Endothelial cell of umbilical vein (primary cell): Measurements from ENCODE around the gene SPTBN5. TPM values are rescaled to one million over a fixed set of nuclear protein-coding genes. Genes with fewer than 3 reads are reported as not detected.

Experiments
- BruUV-seq: library from RNA; stranded (reverse); fragments of 400-500 nt; replicated peaks from 2 replicates; lab custom pipeline; 2021; lab: Mats Ljungman, UMichigan
- CTCF ChIA-PET: fragments of 300-600, 350-600 bp; sonication (Branson Sonifier 250); formaldehyde crosslinking; loops from one replicate; lab custom pipeline; 2021; ENCODE audit warnings: antibody characterized with exemption, inconsistent platforms; lab: Charles Lee
- POLR2A ChIA-PET: fragments of 300-600, 350-600 bp; sonication (Branson Sonifier 250); formaldehyde crosslinking; loops from one replicate; lab custom pipeline; 2021; ENCODE audit warnings: antibody characterized with exemption, inconsistent platforms; lab: Charles Lee
- DNase-seq: peaks from one replicate; pipeline ENCODE4 v3.0.0-alpha.2; 2011; ENCODE audit warnings: low read depth, low spot score
- FAIRE-seq: peaks from 2 replicates; lab custom pipeline; 2011; peaks lifted over from hg19 to GRCh38; lab: Jason Lieb, UNC
- H2AFZ ChIP-seq: 2 replicates; pipeline ENCODE4 v1.6.0; 2012; ENCODE audit warnings: low read depth, low read length, control low read depth, inconsistent platforms
- H3K27ac ChIP-seq: 2 replicates; pipeline ENCODE4 v1.5.1; 2011; ENCODE audit warnings: low read depth, mild to moderate bottlenecking, control low read depth, low read length, moderate library complexity; ENCODE audit not compliant: insufficient read depth
- H3K27me3 ChIP-seq, 2 experiments: 2 replicates each; pipeline versions ENCODE4 v1.6.0 to v1.6.1; 2011; ENCODE audit warnings: low read length in 2 of 2, mixed read lengths in 1 of 2; ENCODE audit not compliant: control insufficient read depth in 2 of 2, insufficient read depth in 2 of 2
- H3K36me3 ChIP-seq, 2 experiments: 2 replicates in 1 of 2; 3 replicates in 1 of 2; pipeline ENCODE4 v1.5.1; 2011; ENCODE audit warnings: low read length in 2 of 2, mild to moderate bottlenecking in 1 of 2, moderate library complexity in 1 of 2; ENCODE audit not compliant: control insufficient read depth in 2 of 2, insufficient read depth in 2 of 2; ENCODE audit errors: extremely low read depth in 1 of 2
- H3K4me1 ChIP-seq: 3 replicates; pipeline ENCODE4 v1.5.1; 2011; ENCODE audit warnings: mild to moderate bottlenecking, low read length; ENCODE audit not compliant: control insufficient read depth, insufficient read depth; ENCODE audit errors: extremely low read depth
- H3K4me2 ChIP-seq: 2 replicates; pipeline ENCODE4 v1.6.1; 2011; ENCODE audit warnings: low read length, control low read depth, mixed read lengths; ENCODE audit not compliant: insufficient read depth
- H3K4me3 ChIP-seq, 3 experiments: fragments of 200-600 bp in 1 of 3; sonication (generic), shearing (Covaris generic) in 1 of 3; replicated peaks in 1 of 3; 2 replicates each; pipeline ENCODE4 v1.5.1; 2011 to 2016; ENCODE audit warnings: control low read depth in 3 of 3, low read length in 3 of 3, mild to moderate bottlenecking in 2 of 3, inconsistent platforms in 1 of 3, low read depth in 1 of 3, moderate library complexity in 1 of 3; ENCODE audit not compliant: insufficient read depth in 1 of 3
- H3K79me2 ChIP-seq: 2 replicates; pipeline ENCODE4 v1.6.0; 2012; ENCODE audit warnings: low read length, inconsistent platforms; ENCODE audit not compliant: control insufficient read depth, insufficient read depth
- H3K9ac ChIP-seq: replicated peaks from 2 replicates; pipeline ENCODE3; 2011; ENCODE audit warnings: low read length, control low read depth; ENCODE audit not compliant: insufficient read depth; ENCODE audit errors: extremely low read depth
- H3K9me1 ChIP-seq: replicated peaks from 3 replicates; pipeline ENCODE4 v1.6.0; 2011; ENCODE audit warnings: mild to moderate bottlenecking, low read length; ENCODE audit not compliant: control insufficient read depth, insufficient read depth; ENCODE audit errors: extremely low read depth
- H3K9me3 ChIP-seq: replicated peaks from 2 replicates; pipeline ENCODE4 v1.5.1; 2012; ENCODE audit warnings: low read length, inconsistent platforms; ENCODE audit not compliant: control insufficient read depth, insufficient read depth
- H4K20me1 ChIP-seq: replicated peaks from 2 replicates; pipeline ENCODE3; 2011; ENCODE audit warnings: mild to moderate bottlenecking, low read length; ENCODE audit not compliant: control insufficient read depth, insufficient read depth; ENCODE audit errors: extremely low read depth
- CTCF ChIP-seq, 2 donors: IDR thresholded peaks; 1 replicate in 1 of 2; 2 replicates in 1 of 2; pipeline ENCODE4 v1.5.1; 2011; ENCODE audit warnings: low read length in 2 of 2, mild to moderate bottlenecking in 2 of 2, moderate library complexity in 2 of 2, control low read depth in 1 of 2, inconsistent platforms in 1 of 2, low read depth in 1 of 2; ENCODE audit not compliant: insufficient read depth in 1 of 2; ENCODE audit errors: extremely low read depth in 1 of 2
- EZH2 ChIP-seq: IDR thresholded peaks from 2 replicates; pipeline ENCODE4 v1.6.1; 2012; ENCODE audit warnings: borderline replicate concordance, low read depth, mild to moderate bottlenecking, moderate library complexity, low read length, inconsistent platforms; ENCODE audit not compliant: severe bottlenecking
- FOS ChIP-seq: IDR thresholded peaks from 2 replicates; pipeline ENCODE4 v1.6.1; 2011; ENCODE audit warnings: mild to moderate bottlenecking, low read length, moderate library complexity, borderline replicate concordance; ENCODE audit not compliant: insufficient read depth
- GATA2 ChIP-seq: IDR thresholded peaks from 2 replicates; pipeline ENCODE4 v1.7.0; 2011; ENCODE audit warnings: low read depth, mild to moderate bottlenecking, moderate library complexity, mixed read lengths, low read length; ENCODE audit not compliant: insufficient read length, insufficient read depth
- JUN ChIP-seq: IDR thresholded peaks from 2 replicates; pipeline ENCODE4 v1.6.1; 2011; ENCODE audit warnings: borderline replicate concordance, low read depth; ENCODE audit not compliant: insufficient read length, insufficient read depth
- MAX ChIP-seq: IDR thresholded peaks from 2 replicates; pipeline ENCODE4 v1.6.1; 2011; ENCODE audit not compliant: insufficient read depth, insufficient read length
- MYC ChIP-seq: IDR thresholded peaks from one replicate; pipeline ENCODE4 v1.6.1; 2011; ENCODE audit warnings: mild to moderate bottlenecking, low read depth, low read length
- POLR2A ChIP-seq: IDR thresholded peaks from 2 replicates; pipeline ENCODE4 v1.6.1; 2012; ENCODE audit warnings: low read depth, mild to moderate bottlenecking, control low read depth, low read length
- POLR2AphosphoS5 ChIP-seq: IDR thresholded peaks from 2 replicates; pipeline ENCODE4 v1.6.1; 2012; ENCODE audit warnings: low read depth, mild to moderate bottlenecking, control low read depth, low read length, moderate library complexity; ENCODE audit not compliant: insufficient read depth
- dilution Hi-C: fragments of 300-500 bp; cut with MboI; formaldehyde crosslinking; loops from one replicate; pipeline ENCODE4 v1.15.0; 2019; ENCODE audit warnings: low sequenced_read_pairs; ENCODE audit not compliant: extremely low pct_ligation_motif_present
- intact Hi-C: fragments of 100-400 bp; cut with micrococcal nuclease; formaldehyde crosslinking; loops from one replicate; pipeline ENCODE4 v1.10.0; 2022
- polyA plus RNA-seq, 4 experiments: library from polyadenylated mRNA; depleted of rRNA in 3 of 4; stranded (reverse) in 3 of 4; unstranded in 1 of 4; fragments of >200 nt; gene quantifications; 2 replicates each; pipeline versions ENCODE4 v1.2.1 to v1.2.3, GENCODE V29; 2011 to 2012; ENCODE audit warnings: missing spikeins in 1 of 4
- total RNA-seq: library from RNA; stranded (reverse); gene quantifications from 2 replicates; pipeline ENCODE4 v1.2.3, GENCODE V29; 2021

The SPTBN5 gene
- total and polyA plus RNA-seq, 2 donors (not counting 3 experiments of a cell fraction or from before 2014, with no cell fraction given) = 12.0 to 19.0 TPM

- H3K9me1 ChIP-seq = no peaks in the 10 kb centered on the region
- no peak for DNase-seq
- dilution Hi-C loops = no loop called here
- no peak overlapping the region for H3K9ac ChIP-seq
- H3K4me1 ChIP-seq = no peaks in the 10 kb centered on the region
- H3K27me3 ChIP-seq = no peaks in the 10 kb centered on the region
- H3K9me3 ChIP-seq = no peaks in the 10 kb centered on the region
- CTCF ChIA-PET = no interaction called here
- no peak for FAIRE-seq
- intact Hi-C loops = no loop called here
- H3K79me2 ChIP-seq = no peaks in the 10 kb centered on the region
- no peak overlapping the region for H3K4me3 ChIP-seq
- no peaks in the 10 kb centered on the region for H4K20me1 ChIP-seq
- no peak for TF ChIP-seq POLR2AphosphoS5
- no peak for TF ChIP-seq CTCF (IDR thresholded peaks at IDR 0.05; ENCODE audit: extremely low read depth in 1 of 2, insufficient read depth in 1 of 2, low read depth in 1 of 2, low read length in 2 of 2)
- no peak for TF ChIP-seq MYC
- TF ChIP-seq POLR2A = no peak
- no peak for TF ChIP-seq FOS
- TF ChIP-seq GATA2 = no peak
- TF ChIP-seq EZH2 = no peak
- no peak for TF ChIP-seq JUN
- no peak for TF ChIP-seq MAX
- H2AFZ ChIP-seq = no peak overlapping the region
- H3K36me3 ChIP-seq = peaks cover 5 to 42% of the 10 kb centered on the region in 2 experiments
- POLR2A ChIA-PET = no interaction called here
- H3K4me2 ChIP-seq = no peak overlapping the region
- no peak overlapping the region for H3K27ac ChIP-seq
- BruUV-seq = no TSS peak
Measured at GRCh38 chr15:41866263-41866703, 27.6 kb downstream of the SPTBN5 start.
